Common myeloid progenitor, CD34-positive (primary cell): ENCODE data around the gene WNK2.

Experiments used
- CTCF ChIA-PET: fragments of 350-600 bp; sonication (Branson Sonifier 250); formaldehyde crosslinking; loops from one replicate; lab custom pipeline; 2021; ENCODE audit warnings: antibody characterized with exemption; lab: Charles Lee
- POLR2A ChIA-PET: fragments of 350-600 bp; sonication (Branson Sonifier 250); formaldehyde crosslinking; loops from one replicate; lab custom pipeline; 2021; ENCODE audit warnings: antibody characterized with exemption; lab: Charles Lee
- DNase-seq, 3 donors: peaks; one replicate each; pipeline versions ENCODE4 v3.0.0 to v3.0.0-alpha.2; 2013
- H3K27ac ChIP-seq, 2 experiments: 1 replicate in 1 of 2; 2 replicates in 1 of 2; pipeline ENCODE4 v1.7.0; 2013; ENCODE audit warnings: inconsistent platforms in 2 of 2, low read length in 2 of 2, mild to moderate bottlenecking in 2 of 2, low read depth in 1 of 2, moderate library complexity in 1 of 2; ENCODE audit not compliant: severe bottlenecking in 2 of 2, insufficient read depth in 1 of 2, poor library complexity in 1 of 2
- H3K27me3 ChIP-seq, 5 experiments: replicated peaks in 2 of 5; 1 replicate in 3 of 5; 2 replicates in 2 of 5; pipeline versions ENCODE4 v1.6.1 to v1.7.0; 2013; ENCODE audit warnings: low read length in 4 of 5, mild to moderate bottlenecking in 2 of 5, moderate library complexity in 2 of 5, inconsistent platforms in 1 of 5; ENCODE audit not compliant: insufficient read depth in 5 of 5, control insufficient read depth in 4 of 5
- H3K36me3 ChIP-seq, 4 experiments: 1 replicate in 2 of 4; 2 replicates in 2 of 4; pipeline versions ENCODE4 v1.6.1 to v1.7.0; 2013; ENCODE audit warnings: low read length in 3 of 4, control low read depth in 1 of 4, mild to moderate bottlenecking in 1 of 4; ENCODE audit not compliant: control insufficient read depth in 4 of 4, insufficient read depth in 4 of 4
- H3K4me1 ChIP-seq, 4 experiments: 1 replicate in 3 of 4; 2 replicates in 1 of 4; pipeline versions ENCODE4 v1.6.1 to v1.7.1; 2013; ENCODE audit warnings: low read length in 3 of 4, mild to moderate bottlenecking in 3 of 4, control low read depth in 1 of 4, inconsistent platforms in 1 of 4, moderate library complexity in 1 of 4; ENCODE audit not compliant: control insufficient read depth in 4 of 4, insufficient read depth in 4 of 4; ENCODE audit errors: control extremely low read depth in 1 of 4
- H3K4me3 ChIP-seq, 7 experiments: 1 replicate in 4 of 7; 2 replicates in 3 of 7; pipeline versions ENCODE4 v1.5.1 to v1.7.0; 2013; ENCODE audit warnings: mild to moderate bottlenecking in 7 of 7, low read length in 6 of 7, moderate library complexity in 6 of 7, inconsistent platforms in 2 of 7, low read depth in 2 of 7, control low read depth in 1 of 7; ENCODE audit not compliant: insufficient read depth in 4 of 7, control insufficient read depth in 1 of 7; ENCODE audit errors: extremely low read depth in 1 of 7
- H3K9me3 ChIP-seq, 5 experiments: 1 replicate in 4 of 5; 2 replicates in 1 of 5; pipeline versions ENCODE4 v1.6.1 to v1.7.1; 2013; ENCODE audit warnings: low read length in 4 of 5, mild to moderate bottlenecking in 2 of 5, inconsistent platforms in 1 of 5, low read depth in 1 of 5, moderate library complexity in 1 of 5; ENCODE audit not compliant: control insufficient read depth in 4 of 5, insufficient read depth in 2 of 5; ENCODE audit errors: control extremely low read depth in 1 of 5
- WGBS: methylation state at CpG from one replicate; pipeline ENCODE4 v1.1.5; 2013; ENCODE audit not compliant: insufficient coverage; 5-methylcytosine and 5-hydroxymethylcytosine counted together

WNK2 gene

DNA sequence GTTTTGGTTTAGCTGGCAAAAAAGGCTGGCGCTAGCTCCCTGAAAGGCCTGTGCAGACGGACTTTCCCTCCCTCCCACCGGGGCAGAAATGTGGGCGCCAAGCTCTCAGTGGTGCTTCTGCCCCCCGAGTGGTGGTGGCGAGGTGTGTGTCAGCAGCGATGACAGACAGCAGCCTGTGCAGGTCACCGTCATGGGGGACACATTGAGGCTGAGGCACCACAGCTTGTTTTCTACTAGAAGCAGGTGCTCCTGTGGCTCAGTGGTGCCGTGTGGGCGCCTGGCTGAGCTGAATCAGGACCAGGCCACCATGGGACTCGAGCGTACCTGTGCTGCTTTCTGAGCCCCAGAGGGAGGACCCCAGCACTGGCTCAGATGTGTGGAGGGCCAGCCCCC lies 6.2 kb downstream of the WNK2 start:
- WGBS = 85% methylated on average over 12 of the region's 12 CpGs
- Histone ChIP-seq H3K27me3 (peaks cover 0 to 31% (median 19%) of the 10 kb centered on the region in 5 experiments), H3K4me1 (no peaks in the 10 kb centered on the region), H3K4me3 (no peak overlapping the region), H3K36me3 (no peaks in the 10 kb centered on the region), H3K9me3 (no peaks in the 10 kb centered on the region), H3K27ac (no peak overlapping the region)
- ChIA-PET CTCF (interaction anchor here (0.9 kb wide), 1 partner anchor 17 kb away, joined by 4 read pairs; no protein-coding TSS in a partner anchor), POLR2A (no interaction called here)
- DNase-seq = no peak

DNA sequence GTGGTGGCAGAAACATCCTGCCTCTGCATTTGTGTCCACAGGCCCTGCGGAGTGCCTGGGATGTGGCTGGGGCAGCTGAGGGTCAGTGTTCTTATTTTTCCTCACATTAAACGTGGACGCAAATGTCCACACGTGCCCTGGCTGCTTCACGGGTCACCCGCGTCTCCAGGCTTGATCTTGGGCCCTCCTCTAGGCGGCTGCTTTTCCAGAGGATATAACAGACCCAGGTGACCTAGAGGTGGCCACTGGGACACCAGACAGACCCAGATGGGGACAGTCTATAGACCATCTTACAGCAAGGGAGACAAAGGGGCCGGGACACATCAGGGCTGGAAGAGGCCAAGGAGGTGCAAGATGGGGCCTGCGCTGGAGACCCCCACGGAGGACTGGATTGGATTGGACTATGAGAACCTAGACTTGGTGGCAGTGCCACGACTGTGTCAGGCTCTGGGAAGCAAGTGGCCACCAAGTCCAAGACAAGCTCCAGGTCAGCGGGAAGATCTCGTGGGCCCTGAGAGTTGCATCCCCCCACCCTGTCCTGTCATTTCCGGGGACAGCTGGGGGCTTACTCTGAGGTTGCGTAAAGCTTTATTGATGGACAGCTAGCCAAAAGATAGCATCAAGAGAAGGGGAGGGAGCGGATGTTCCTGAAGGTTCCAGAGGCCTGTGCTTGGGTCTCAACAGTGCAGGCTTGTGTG lies 6.9 kb downstream of the WNK2 start:
- H3K4me1 ChIP-seq = no peaks in the 10 kb centered on the region
- DNase-seq = no peak
- H3K27me3 ChIP-seq = peaks cover 0 to 25% (median 15%) of the 10 kb centered on the region in 5 experiments
- H3K4me3 ChIP-seq = no peak overlapping the region
- WGBS = 97% methylated on average over 16 of the region's 17 CpGs
- CTCF ChIA-PET = no interaction called here
- no peaks in the 10 kb centered on the region for H3K36me3 ChIP-seq
- H3K27ac ChIP-seq = no peak overlapping the region
- H3K9me3 ChIP-seq = no peaks in the 10 kb centered on the region
- POLR2A ChIA-PET = no interaction called here

GRCh38 chr9:93191354-93191660 lies 7.4 kb downstream of the WNK2 start:
- no peaks in the 10 kb centered on the region for H3K4me1 ChIP-seq
- no peak for DNase-seq
- ChIA-PET POLR2A (no interaction called here), CTCF (no interaction called here)
- WGBS = 100% methylated on average over 3 of the region's 5 CpGs
- H3K4me3 ChIP-seq = no peak overlapping the region
- no peaks in the 10 kb centered on the region for H3K36me3 ChIP-seq
- no peak overlapping the region for H3K27ac ChIP-seq
- H3K27me3 ChIP-seq = peaks cover 0 to 24% (median 11%) of the 10 kb centered on the region in 5 experiments
- peaks cover 0 to 2% (median 0%) of the 10 kb centered on the region in 5 experiments for H3K9me3 ChIP-seq

DNA sequence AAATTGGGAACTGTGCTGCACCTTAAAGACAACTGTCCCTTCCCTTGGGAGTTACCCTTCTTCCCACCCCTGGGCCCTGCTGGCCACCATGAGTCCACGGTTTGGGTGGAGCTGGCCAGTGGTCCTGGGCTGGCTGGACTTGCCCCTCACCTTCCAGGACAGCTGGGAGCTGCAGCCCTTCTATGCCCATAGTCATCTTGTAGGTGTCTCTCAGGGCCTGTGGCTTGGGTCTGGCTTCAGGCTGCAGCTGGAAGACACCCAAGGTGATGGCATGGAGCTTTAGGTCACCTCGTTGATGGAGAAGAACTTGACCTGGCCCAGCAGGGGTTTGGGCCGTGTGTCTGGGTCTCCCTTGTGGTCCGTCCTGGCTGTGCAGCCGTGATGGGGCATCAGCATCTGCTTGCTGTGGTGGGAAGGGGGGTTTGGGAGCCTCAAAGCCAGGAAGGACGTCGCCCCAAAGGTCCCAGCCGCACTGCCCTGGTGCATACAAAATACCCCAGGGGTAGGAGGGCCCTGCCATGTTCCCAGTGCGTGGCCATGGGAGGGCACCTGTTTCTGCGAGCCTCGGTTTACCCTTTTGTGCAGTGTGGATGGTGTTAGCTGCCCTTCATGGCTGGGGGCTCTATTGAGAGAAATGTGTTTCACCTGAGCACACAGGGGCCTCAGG lies 8.9 kb downstream of the WNK2 start:
- CTCF ChIA-PET = interaction anchor here (1.1 to 1.2 kb wide), 3 partner anchors 12 to 110 kb away, joined by 3 to 6 read pairs (median 4); no protein-coding TSS in a partner anchor
- Histone ChIP-seq H3K36me3 (no peaks in the 10 kb centered on the region), H3K4me1 (no peaks in the 10 kb centered on the region), H3K4me3 (no peak overlapping the region), H3K9me3 (peaks cover 0 to 3% (median 0%) of the 10 kb centered on the region in 5 experiments), H3K27me3 (peaks cover 0 to 10% (median 8%) of the 10 kb centered on the region in 5 experiments), H3K27ac (no peak overlapping the region)
- POLR2A ChIA-PET = no interaction called here
- 94% methylated on average over 10 of the region's 11 CpGs for WGBS
- DNase-seq = no peak

DNA sequence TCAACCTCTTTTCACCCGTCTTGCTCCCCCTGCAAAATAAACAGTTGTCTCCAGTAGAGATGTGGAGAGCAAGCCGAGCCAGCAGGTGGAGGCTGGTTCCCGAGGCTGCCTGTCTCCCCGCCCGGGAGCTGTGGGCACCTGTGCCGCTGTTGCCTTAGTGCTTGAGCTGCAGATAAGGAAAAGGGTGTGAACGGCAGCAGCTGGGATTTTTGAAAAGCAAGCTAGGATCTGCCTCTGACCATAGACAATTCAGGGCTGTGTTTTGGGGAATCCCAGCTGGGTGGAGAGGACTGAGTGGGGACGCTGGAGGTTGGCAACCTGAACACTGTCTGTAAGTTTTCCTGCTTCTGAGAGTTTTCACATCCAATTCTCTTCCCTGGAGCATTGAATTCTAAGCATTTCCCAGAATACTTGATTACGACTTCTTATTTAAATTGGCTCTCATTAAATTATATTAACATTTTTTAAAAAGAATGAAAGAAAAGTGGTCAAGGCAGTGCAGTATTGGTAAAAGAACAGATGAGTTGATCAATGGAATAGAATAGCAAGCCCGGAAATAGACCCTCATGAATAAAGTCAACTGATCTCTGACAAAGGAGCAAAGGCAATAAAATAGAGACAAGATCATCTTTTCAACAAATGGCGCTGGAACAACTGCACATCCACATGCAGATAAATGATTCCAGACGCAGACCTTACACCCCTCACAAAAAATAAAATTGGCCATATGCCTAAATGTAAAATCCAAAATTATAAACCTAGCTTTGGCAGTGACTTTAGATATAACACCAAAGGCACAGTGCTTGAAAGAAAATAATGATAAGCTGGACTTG lies 9.7 kb downstream of the WNK2 start:
- Histone ChIP-seq H3K4me1 (peaks cover 0 to 2% (median 0%) of the 10 kb centered on the region in 4 experiments), H3K36me3 (no peaks in the 10 kb centered on the region), H3K27me3 (peaks cover 0 to 9% (median 4%) of the 10 kb centered on the region in 5 experiments), H3K9me3 (peaks cover 0 to 3% (median 0%) of the 10 kb centered on the region in 5 experiments), H3K4me3 (no peak overlapping the region), H3K27ac (no peak overlapping the region)
- POLR2A ChIA-PET = no interaction called here
- CTCF ChIA-PET = interaction anchor here (1.1 kb wide), 1 partner anchor 13 kb away, joined by 6 read pairs; no protein-coding TSS in a partner anchor
- 98% methylated on average over 8 of the region's 12 CpGs for WGBS
- no peak for DNase-seq

GRCh38 chr9:93194221-93194625 lies 10.3 kb downstream of the WNK2 start:
- Histone ChIP-seq H3K4me1 (peaks cover 0 to 2% (median 0%) of the 10 kb centered on the region in 4 experiments), H3K27me3 (peaks cover 0 to 5% (median 4%) of the 10 kb centered on the region in 5 experiments), H3K4me3 (no peak overlapping the region), H3K9me3 (peaks cover 0 to 3% (median 0%) of the 10 kb centered on the region in 5 experiments), H3K27ac (no peak overlapping the region), H3K36me3 (no peaks in the 10 kb centered on the region)
- DNase-seq = no peak
- no CpG with 5 or more reads among the region's 1 CpG for WGBS
- ChIA-PET POLR2A (interaction anchor here (0.7 kb wide), 1 partner anchor 1824 kb away, joined by 5 read pairs; no protein-coding TSS in a partner anchor), CTCF (interaction anchor here (0.7 kb wide), 1 partner anchor 1037 kb away, joined by 3 read pairs; no protein-coding TSS in a partner anchor)
